CD4-positive, alpha-beta T cell treated with Interleukin-15 for 1 hour (primary cell): ENCODE results near the gene ZFP69.
A peak's percentile ranks its signal among the peaks of the same experiment; 100 is the strongest.

Source experiments
- DNase-seq: peaks from one replicate; pipeline ENCODE4 v3.0.0-alpha.2; 2020

The ZFP69 gene

GRCh38 chr1:40508375-40509341 is 31.6 kb downstream of the ZFP69 start, which contains the start of gene EXO5:
TSS of gene EXO5 (plus strand) at chr1:40508767. CDS start at chr1:40514545, 5,778 bp downstream.
- peak; percentile 79 for DNase-seq

- no peak for DNase-seq
These were observed 42.4 kb downstream of the ZFP69 start for GRCh38 chr1:40519517-40519916.

GRCh38 chr1:40530735-40531380 is 53.8 kb downstream of the ZFP69 start:
- no peak for DNase-seq

GRCh38 chr1:40531381-40532061 is 54.4 kb downstream of the ZFP69 start, which contains the start of gene ZNF684:
TSS of gene ZNF684 (plus strand) at chr1:40531637. CDS start at chr1:40533167, 1,530 bp downstream.
- DNase-seq, result peak; percentile 92

GRCh38 chr1:40532062-40532389 is 54.9 kb downstream of the ZFP69 start:
- DNase-seq, result no peak

- DNase-seq, result peak; percentile 22
These were observed 55.8 kb downstream of the ZFP69 start for GRCh38 chr1:40532844-40533424.

GRCh38 chr1:40534589-40534988 is 57.5 kb downstream of the ZFP69 start:
- DNase-seq, result no peak

GRCh38 chr1:40535732-40536131 is 58.6 kb downstream of the ZFP69 start:
- no peak for DNase-seq

- no peak for DNase-seq
These were observed 62.2 kb downstream of the ZFP69 start for GRCh38 chr1:40539338-40539737.
